Large intestine (tissue), 3 donors: ENCODE measurements around the gene WWOX. TPM values are rescaled to one million over a fixed set of nuclear protein-coding genes. Genes with fewer than 3 reads are reported as not detected.

ENCODE experiments used
- DNase-seq, 2 donors: peaks; one replicate each; pipeline versions ENCODE4 v3.0.0 to v3.0.0-alpha.2; 2013
- H3K27ac ChIP-seq: one replicate; pipeline ENCODE4 v1.5.1; 2013; ENCODE audit warnings: low read length
- H3K27me3 ChIP-seq: 2 replicates; pipeline ENCODE4 v1.6.1; 2013; ENCODE audit warnings: low read length; ENCODE audit not compliant: control insufficient read depth, insufficient read depth
- H3K36me3 ChIP-seq: 2 replicates; pipeline ENCODE4 v1.6.1; 2013; ENCODE audit warnings: low read length; ENCODE audit not compliant: control insufficient read depth, insufficient read depth
- H3K4me1 ChIP-seq: one replicate; pipeline ENCODE4 v1.6.1; 2013; ENCODE audit warnings: low read length; ENCODE audit not compliant: control insufficient read depth, insufficient read depth
- H3K4me3 ChIP-seq: one replicate; pipeline ENCODE4 v1.5.1; 2013; ENCODE audit warnings: low read length
- H3K9me3 ChIP-seq: one replicate; pipeline ENCODE4 v1.6.1; 2013; ENCODE audit warnings: mild to moderate bottlenecking, low read depth, low read length, moderate library complexity; ENCODE audit not compliant: control insufficient read depth
- WGBS: methylation state at CpG from one replicate; pipeline ENCODE4 v1.1.5; 2013; ENCODE audit warnings: low lambda C conversion rate; ENCODE audit not compliant: insufficient coverage; 5-methylcytosine and 5-hydroxymethylcytosine counted together
- polyA plus RNA-seq: library from polyadenylated mRNA; unstranded; fragments of 120-200 nt; gene quantifications from one replicate; pipeline ENCODE4 v1.2.1, GENCODE V29; 2013

Gene WWOX
- polyA plus RNA-seq, 1 donor: 16.2 TPM

DNA sequence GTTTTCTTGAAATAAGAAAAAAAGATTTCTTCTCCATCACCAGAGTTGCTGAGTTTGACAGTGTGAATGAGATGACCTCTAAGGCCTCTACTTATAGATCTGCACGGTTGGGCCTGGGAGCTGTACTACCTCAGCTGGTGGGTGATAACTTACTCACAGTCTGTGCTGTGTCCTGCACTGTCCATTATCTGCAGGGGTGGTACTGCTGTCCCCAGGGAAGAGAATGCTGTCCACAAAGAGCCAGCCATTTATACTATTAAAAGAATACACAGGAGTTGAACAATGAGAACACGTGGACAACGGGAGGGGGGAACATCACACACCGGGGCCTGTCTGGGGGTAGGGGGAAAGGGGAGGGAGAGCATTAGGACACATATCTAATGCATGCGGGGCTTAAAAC is 655.3 kb downstream of the WWOX start:
- H3K4me1 ChIP-seq: no peaks in the 10 kb centered on the region
- no peaks in the 10 kb centered on the region for H3K27me3 ChIP-seq
- no peak for DNase-seq
- H3K4me3 ChIP-seq: no peak overlapping the region
- no peaks in the 10 kb centered on the region for H3K36me3 ChIP-seq
- H3K9me3 ChIP-seq: no peaks in the 10 kb centered on the region
- no CpG with 5 or more reads among the region's 5 CpGs for WGBS
- H3K27ac ChIP-seq: no peak overlapping the region

DNA sequence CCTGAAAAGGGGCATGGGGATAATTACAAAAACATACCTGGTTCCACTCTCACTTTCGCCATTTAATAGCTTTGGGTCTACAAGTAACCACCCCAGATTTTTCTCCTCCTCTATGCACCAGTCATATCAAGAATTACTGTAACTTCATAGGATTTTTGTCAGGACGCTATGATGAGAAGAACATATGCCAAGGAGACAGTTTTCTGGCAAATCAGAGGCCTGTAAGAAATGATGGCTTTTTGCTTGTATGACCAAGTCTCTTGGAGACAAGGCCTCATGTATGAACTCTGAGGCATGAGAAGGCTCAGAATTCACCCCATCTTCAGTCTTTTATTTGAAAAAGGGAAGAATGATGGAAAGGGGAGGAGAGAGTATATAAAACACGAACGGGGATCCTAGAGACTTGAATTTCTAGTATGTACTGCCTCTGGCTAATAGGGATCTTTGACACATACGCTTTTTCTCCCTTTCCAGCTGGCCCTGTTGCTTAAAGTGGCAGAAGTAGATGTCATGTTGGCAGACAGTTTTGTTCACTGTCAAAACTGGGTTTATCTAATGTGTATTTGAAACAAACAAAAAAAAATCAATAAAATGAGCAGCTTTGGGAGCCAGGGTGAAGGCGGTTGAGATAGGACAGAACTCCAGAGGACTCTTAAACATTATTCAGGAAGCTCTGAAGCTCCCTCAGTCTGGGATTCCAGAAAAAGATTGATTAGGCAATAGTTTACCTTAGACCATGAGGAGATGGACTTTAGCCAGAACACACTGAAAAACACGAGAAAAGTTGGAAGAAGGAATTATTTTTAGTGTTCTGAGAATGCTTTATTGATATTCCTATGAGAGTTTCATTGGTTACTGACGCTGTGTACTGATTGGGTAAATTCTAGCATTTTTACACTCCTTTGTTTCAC is 656.6 kb downstream of the WWOX start:
- H3K9me3 ChIP-seq: no peaks in the 10 kb centered on the region
- H3K4me3 ChIP-seq: no peak overlapping the region
- DNase-seq: peak in 1 of 2 donors; percentile 36
- H3K4me1 ChIP-seq: no peaks in the 10 kb centered on the region
- no peak overlapping the region for H3K27ac ChIP-seq
- no peaks in the 10 kb centered on the region for H3K27me3 ChIP-seq
- WGBS: 0% methylated on average over 1 of the region's 8 CpGs
- no peaks in the 10 kb centered on the region for H3K36me3 ChIP-seq

DNA sequence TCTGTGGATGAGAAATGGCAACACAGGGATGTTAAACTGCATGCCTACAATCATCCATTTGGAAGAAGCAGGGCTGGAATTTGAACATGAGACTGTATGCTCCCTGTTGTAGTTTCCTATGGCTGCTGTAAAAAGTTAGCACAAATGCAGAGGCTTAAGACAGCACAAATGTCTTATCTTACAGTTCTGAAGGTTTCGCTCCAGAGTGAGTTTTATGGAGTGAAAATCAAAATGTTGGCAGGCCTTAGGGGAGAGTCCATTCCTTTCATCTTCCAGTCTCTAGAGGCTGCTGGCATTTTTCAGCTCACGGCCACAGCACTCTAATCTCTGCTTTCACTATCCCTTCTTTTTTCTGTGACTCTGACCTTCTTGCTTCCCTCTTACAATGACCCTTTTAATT is 660.1 kb downstream of the WWOX start:
- no peak for DNase-seq
- no peak overlapping the region for H3K27ac ChIP-seq
- H3K9me3 ChIP-seq: no peaks in the 10 kb centered on the region
- no peaks in the 10 kb centered on the region for H3K4me1 ChIP-seq
- WGBS: 89% methylated on average over 1 of the region's 2 CpGs
- H3K4me3 ChIP-seq: no peak overlapping the region
- no peaks in the 10 kb centered on the region for H3K36me3 ChIP-seq
- H3K27me3 ChIP-seq: no peaks in the 10 kb centered on the region

DNA sequence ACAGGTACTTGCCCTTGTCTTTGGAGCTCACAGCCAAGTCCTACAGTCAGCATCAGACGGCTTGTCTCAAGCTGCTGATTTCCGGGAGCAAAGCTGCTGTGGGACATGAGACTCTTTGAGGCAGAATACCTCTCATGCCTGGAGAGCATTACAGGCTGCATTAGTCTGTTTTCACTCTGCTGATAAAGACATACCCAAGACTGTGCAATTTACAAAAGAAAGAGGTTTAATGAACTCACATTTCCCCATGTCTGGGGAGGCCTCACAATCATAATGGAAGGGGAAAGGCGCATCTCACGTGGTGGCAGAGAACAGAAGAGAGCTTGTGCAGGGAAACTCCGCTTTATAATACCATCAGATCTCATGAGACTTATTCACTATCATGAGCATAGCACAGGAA is 661.2 kb downstream of the WWOX start:
- Histone ChIP-seq H3K4me1 (no peaks in the 10 kb centered on the region), H3K36me3 (no peaks in the 10 kb centered on the region), H3K4me3 (no peak overlapping the region), H3K27ac (no peak overlapping the region), H3K9me3 (no peaks in the 10 kb centered on the region), H3K27me3 (no peaks in the 10 kb centered on the region)
- no peak for DNase-seq
- WGBS: no CpG with 5 or more reads among the region's 5 CpGs

DNA sequence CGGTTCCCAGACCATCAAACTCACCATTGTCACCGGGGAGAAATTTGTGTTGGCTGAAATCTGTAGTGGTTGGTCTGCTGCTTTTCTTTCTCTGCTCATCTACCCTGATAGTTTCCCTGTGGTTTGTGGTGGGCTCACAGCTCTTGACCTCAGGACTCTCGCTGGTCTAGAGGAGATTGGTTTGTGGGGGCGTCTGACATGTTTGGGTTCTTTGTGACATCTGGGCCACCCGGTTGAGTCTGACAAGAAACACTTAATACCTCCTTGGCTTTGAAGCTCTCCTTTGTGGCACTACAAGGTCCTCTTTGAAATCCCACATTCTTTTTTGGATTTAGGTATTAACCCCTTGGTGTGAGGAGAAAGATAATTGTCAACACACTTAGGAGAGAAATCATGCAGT is 662.0 kb downstream of the WWOX start:
- no peak overlapping the region for H3K4me3 ChIP-seq
- H3K36me3 ChIP-seq: no peaks in the 10 kb centered on the region
- no peak overlapping the region for H3K27ac ChIP-seq
- H3K27me3 ChIP-seq: no peaks in the 10 kb centered on the region
- no CpG with 5 or more reads among the region's 5 CpGs for WGBS
- H3K9me3 ChIP-seq: no peaks in the 10 kb centered on the region
- DNase-seq: no peak
- no peaks in the 10 kb centered on the region for H3K4me1 ChIP-seq

DNA sequence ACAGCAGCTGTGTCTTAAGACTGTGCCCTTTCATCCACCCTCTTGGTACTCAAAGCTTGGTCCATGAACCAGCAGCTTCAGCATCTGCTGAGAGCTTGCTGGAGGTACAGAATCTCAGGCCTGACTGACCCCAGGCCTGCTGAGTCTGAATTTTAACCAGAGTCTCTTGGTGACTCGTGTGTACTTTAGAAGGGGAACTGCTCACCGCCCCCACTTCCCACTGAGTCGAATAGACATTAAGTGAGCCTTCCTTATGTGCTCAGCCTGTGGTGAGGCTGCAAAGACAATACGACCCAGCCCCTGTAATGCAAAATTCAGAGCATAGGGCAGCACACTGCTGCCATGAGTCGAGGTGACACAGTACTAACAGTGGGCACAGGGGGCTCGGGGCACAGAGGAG is 662.8 kb downstream of the WWOX start:
- H3K27me3 ChIP-seq: no peaks in the 10 kb centered on the region
- no peak overlapping the region for H3K27ac ChIP-seq
- no peaks in the 10 kb centered on the region for H3K4me1 ChIP-seq
- no CpG with 5 or more reads among the region's 6 CpGs for WGBS
- no peaks in the 10 kb centered on the region for H3K9me3 ChIP-seq
- no peak overlapping the region for H3K4me3 ChIP-seq
- H3K36me3 ChIP-seq: no peaks in the 10 kb centered on the region
- no peak for DNase-seq

DNA sequence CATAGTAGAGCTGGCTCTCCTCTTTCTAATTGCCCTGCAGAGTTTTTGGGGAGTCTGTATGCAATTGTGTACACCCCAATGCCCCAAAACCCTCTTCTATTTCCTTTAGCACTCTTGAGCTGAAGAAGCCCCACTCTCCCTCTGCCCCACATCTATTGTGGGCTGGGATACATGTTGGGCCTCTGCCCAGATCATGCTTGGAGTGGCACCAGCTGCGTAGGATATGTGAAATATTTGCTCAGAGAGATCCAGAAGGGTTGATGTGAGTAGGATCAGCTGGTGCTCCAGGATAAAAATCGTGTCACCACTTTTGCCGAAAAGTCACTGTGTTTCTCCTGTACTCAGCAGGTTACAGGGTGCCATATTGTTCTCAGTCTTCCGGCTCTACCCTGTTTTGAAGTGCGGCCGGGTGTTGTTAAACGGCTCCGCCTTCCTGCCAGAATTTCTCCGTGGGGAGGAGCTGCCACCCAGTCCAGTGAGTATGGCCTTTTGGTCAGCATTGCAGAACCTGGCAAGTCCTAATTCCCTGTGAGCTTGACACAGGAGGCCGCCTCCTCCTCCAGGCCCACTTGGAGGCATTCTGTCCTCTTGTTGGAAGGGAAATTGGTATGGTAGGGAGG is 664.5 kb downstream of the WWOX start:
- Histone ChIP-seq H3K4me1 (no peaks in the 10 kb centered on the region), H3K36me3 (no peaks in the 10 kb centered on the region), H3K27me3 (no peaks in the 10 kb centered on the region), H3K9me3 (no peaks in the 10 kb centered on the region), H3K27ac (no peak overlapping the region), H3K4me3 (no peak overlapping the region)
- DNase-seq: no peak
- no CpG with 5 or more reads among the region's 10 CpGs for WGBS

DNA sequence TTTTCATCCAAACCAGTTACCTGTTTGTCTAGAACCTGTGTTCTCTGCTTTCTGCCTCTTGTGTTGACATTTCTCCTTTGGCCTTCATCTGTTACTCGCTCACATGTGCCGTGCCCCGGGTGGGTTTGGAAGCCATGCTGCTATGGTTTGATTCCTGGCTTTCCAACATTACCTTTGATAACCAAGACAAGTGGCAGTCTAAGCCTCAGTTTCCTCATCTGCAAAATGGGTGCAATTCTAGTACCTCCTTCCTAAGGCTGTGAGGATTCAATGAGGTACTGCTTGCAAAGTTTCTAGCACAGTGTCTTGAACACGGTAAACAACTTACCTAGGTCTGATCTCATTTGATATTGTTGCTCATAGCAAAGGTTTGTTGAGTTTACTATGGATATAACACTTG is 665.0 kb downstream of the WWOX start:
- H3K4me1 ChIP-seq: no peaks in the 10 kb centered on the region
- no peaks in the 10 kb centered on the region for H3K9me3 ChIP-seq
- H3K27ac ChIP-seq: no peak overlapping the region
- no peaks in the 10 kb centered on the region for H3K36me3 ChIP-seq
- H3K27me3 ChIP-seq: no peaks in the 10 kb centered on the region
- DNase-seq: no peak
- WGBS: 100% methylated on average over 1 of the region's 4 CpGs
- H3K4me3 ChIP-seq: no peak overlapping the region

DNA sequence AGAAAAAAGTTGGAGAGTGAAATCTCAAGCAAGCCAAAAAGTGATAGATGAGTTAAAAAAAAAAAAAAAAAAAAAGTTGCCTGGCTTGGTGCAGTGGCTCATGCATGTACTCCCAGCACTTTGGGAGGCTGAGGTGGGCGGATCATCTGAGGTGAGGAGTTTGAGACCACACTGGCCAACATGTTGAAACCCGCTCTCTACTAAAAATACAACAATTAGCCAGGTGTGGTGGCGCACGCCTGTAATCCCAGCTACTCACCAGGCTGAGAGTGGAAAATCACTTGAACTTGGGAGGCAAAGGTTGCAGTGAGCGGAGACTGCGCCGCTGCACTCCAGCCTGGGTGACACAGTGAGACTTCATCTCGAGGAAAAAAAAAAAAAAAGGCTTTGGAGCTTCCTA is 668.8 kb downstream of the WWOX start:
- no peaks in the 10 kb centered on the region for H3K4me1 ChIP-seq
- DNase-seq: no peak
- no peak overlapping the region for H3K27ac ChIP-seq
- WGBS: no CpG with 5 or more reads among the region's 8 CpGs
- H3K4me3 ChIP-seq: no peak overlapping the region
- no peaks in the 10 kb centered on the region for H3K9me3 ChIP-seq
- H3K27me3 ChIP-seq: no peaks in the 10 kb centered on the region
- H3K36me3 ChIP-seq: no peaks in the 10 kb centered on the region

DNA sequence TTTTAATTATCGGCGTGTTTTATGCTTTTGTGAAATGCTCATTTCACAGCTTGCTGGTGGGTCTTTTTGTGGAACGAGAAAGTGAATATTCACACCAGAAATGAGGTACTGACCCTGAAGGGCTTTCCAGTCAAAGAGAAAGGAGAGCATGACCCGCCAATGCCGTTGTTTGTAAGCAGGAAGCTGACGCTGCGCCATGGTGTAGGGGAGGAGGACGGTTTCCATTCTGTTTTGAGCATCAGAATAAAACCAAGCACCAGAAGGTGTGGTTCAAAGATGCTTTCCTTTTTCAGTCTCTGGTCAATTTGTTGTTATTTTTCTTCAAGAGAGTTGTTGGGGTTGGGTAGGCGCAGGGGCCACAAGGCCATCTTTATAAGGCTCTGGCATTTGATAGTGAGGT is 669.3 kb downstream of the WWOX start:
- WGBS: no CpG with 5 or more reads among the region's 9 CpGs

More for the DNA sequence above, 669.3 kb downstream of the WWOX start:
- no peaks in the 10 kb centered on the region for H3K4me1 ChIP-seq
- H3K4me3 ChIP-seq: no peak overlapping the region
- H3K27ac ChIP-seq: no peak overlapping the region
- no peaks in the 10 kb centered on the region for H3K36me3 ChIP-seq
- H3K27me3 ChIP-seq: no peaks in the 10 kb centered on the region
- DNase-seq: no peak
- H3K9me3 ChIP-seq: no peaks in the 10 kb centered on the region
